RKO (cell line): ENCODE measurements around the gene MACROD2.

ENCODE experiments used
- DNase-seq: peaks from one replicate; pipeline ENCODE4 v3.0.0-alpha.2; 2016; ENCODE audit warnings: low spot score

MACROD2 gene

GRCh38 chr20:16025084-16025483, 2029.8 kb downstream of the MACROD2 start:
- DNase-seq = no peak

GRCh38 chr20:16027686-16028085, 2032.4 kb downstream of the MACROD2 start:
- no peak for DNase-seq

GRCh38 chr20:16028923-16029322, 2033.6 kb downstream of the MACROD2 start:
- no peak for DNase-seq

- no peak for DNase-seq
Observed at GRCh38 chr20:16030253-16030652, 2034.9 kb downstream of the MACROD2 start.

- no peak for DNase-seq
Observed at GRCh38 chr20:16035576-16035975, 2040.3 kb downstream of the MACROD2 start.

- DNase-seq = no peak
Observed at GRCh38 chr20:16036331-16036730, 2041.0 kb downstream of the MACROD2 start.

- no peak for DNase-seq
Observed at GRCh38 chr20:16040742-16041141, 2045.4 kb downstream of the MACROD2 start.

GRCh38 chr20:16042731-16043130, 2047.4 kb downstream of the MACROD2 start:
- no peak for DNase-seq

- no peak for DNase-seq
Observed at GRCh38 chr20:16043931-16044330, 2048.6 kb downstream of the MACROD2 start.

GRCh38 chr20:16048876-16049275, 2053.6 kb downstream of the MACROD2 start:
- no peak for DNase-seq

- no peak for DNase-seq
Observed at GRCh38 chr20:16049529-16050093, 2054.3 kb downstream of the MACROD2 start.

- no peak for DNase-seq
Observed at GRCh38 chr20:16050366-16050765, 2055.1 kb downstream of the MACROD2 start.

- DNase-seq = no peak
Observed at GRCh38 chr20:16051968-16052367, 2056.7 kb downstream of the MACROD2 start.

- no peak for DNase-seq
Observed at GRCh38 chr20:16052456-16052855, 2057.1 kb downstream of the MACROD2 start.

GRCh38 chr20:16054985-16055384, 2059.7 kb downstream of the MACROD2 start:
- DNase-seq = no peak

- DNase-seq = no peak
Observed at GRCh38 chr20:16057651-16058050, 2062.3 kb downstream of the MACROD2 start.

- no peak for DNase-seq
Observed at GRCh38 chr20:16058268-16058667, 2063.0 kb downstream of the MACROD2 start.

GRCh38 chr20:16059841-16060240, 2064.5 kb downstream of the MACROD2 start:
- DNase-seq = no peak

- DNase-seq = no peak
Observed at GRCh38 chr20:16061351-16061750, 2066.0 kb downstream of the MACROD2 start.

- no peak for DNase-seq
Observed at GRCh38 chr20:16062661-16063581, 2067.6 kb downstream of the MACROD2 start.

GRCh38 chr20:16063881-16064280, 2068.6 kb downstream of the MACROD2 start:
- no peak for DNase-seq

GRCh38 chr20:16064989-16065707, 2069.8 kb downstream of the MACROD2 start:
- no peak for DNase-seq

GRCh38 chr20:16066571-16066970, 2071.3 kb downstream of the MACROD2 start:
- no peak for DNase-seq
